Activated CD8-positive, alpha-beta memory T cell treated with anti-CD3 and anti-CD28 coated beads, Interleukin-2, amount 50 U/mL, for 1 hour (primary cell): ENCODE data around the gene HSPB1.
"Not testable (repeated sequence)": the region's sequence is repeated elsewhere in the genome, so short reads cannot be mapped to it uniquely, and the experiment has no call there.

ENCODE experiments used
- DNase-seq: peaks from one replicate; pipeline ENCODE4 v3.0.0-alpha.2; 2020; ENCODE audit errors: extremely low read depth

HSPB1 gene

DNA sequence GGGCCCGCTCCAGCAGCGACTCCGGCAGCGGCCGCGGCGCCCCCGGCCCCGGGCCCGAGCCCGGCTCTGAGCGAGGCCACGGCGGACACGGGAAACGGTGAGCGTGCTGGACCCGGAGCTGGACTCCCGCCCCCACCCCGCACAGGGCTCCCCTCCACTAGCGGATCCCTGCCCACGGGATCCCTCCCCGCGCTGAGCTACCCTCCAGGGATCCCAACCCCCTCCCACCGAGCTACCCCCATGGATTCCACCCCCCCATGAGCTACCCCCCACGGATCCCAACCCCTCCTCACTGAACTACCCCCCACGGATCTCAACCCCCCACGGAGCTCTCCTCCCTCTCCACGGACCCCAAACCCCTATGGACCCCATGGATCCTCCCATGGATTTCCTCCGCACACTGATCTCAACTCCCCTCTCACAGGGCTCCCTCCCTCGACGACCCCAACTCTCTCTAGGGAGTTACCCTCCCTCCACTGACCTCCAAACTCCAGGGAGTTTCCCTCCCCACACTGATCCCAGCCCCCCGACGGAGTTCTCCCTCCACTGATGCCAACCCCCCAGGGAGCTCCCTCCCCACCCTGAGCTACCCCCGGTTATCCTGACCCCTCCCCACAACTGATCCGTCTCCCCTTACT lies 20.6 kb upstream of the HSPB1 start:
- DNase-seq = no peak

DNA sequence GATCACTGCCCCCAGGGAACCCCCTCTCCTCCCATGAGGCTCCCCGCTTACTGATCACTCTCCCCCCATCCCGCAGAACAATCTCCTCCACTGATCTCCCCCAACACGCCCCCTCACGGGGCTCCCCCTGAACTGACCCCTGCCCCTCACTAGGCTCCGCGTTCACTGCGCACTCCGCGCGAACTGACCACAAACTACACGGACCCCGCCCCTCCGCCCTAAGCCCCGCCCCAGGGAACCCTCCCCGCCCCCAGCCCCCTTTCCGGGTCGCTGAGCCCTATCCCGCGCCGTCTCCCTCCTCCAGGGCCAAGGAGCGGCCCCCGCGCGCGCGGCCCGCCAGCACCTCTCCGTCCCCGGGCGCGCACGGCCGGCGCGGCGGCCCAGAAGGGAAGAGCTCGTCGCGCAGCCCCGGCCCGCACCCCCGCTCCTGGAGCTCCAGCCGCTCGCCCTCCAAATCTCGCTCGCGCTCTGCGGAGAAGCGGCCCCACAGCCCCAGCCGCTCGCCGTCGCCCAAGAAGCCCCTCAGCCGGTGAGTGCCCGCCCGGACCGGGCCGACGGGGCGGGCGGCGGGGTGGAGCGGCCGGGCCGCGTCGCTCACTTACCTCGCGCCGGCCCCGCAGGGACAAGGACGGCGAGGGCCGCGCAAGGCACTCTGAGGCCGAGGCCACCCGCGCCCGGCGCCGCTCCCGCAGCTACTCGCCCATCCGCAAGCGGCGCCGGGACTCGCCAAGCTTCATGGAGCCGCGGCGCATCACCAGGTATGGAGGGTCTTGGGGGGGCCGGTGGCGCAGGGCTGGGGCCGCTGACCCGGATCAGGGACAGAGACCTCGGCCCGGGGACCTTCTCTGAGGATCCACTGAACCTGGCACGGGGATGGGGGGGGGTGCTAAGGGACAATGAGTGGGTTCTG lies 19.9 kb upstream of the HSPB1 start:
- no peak for DNase-seq

DNA sequence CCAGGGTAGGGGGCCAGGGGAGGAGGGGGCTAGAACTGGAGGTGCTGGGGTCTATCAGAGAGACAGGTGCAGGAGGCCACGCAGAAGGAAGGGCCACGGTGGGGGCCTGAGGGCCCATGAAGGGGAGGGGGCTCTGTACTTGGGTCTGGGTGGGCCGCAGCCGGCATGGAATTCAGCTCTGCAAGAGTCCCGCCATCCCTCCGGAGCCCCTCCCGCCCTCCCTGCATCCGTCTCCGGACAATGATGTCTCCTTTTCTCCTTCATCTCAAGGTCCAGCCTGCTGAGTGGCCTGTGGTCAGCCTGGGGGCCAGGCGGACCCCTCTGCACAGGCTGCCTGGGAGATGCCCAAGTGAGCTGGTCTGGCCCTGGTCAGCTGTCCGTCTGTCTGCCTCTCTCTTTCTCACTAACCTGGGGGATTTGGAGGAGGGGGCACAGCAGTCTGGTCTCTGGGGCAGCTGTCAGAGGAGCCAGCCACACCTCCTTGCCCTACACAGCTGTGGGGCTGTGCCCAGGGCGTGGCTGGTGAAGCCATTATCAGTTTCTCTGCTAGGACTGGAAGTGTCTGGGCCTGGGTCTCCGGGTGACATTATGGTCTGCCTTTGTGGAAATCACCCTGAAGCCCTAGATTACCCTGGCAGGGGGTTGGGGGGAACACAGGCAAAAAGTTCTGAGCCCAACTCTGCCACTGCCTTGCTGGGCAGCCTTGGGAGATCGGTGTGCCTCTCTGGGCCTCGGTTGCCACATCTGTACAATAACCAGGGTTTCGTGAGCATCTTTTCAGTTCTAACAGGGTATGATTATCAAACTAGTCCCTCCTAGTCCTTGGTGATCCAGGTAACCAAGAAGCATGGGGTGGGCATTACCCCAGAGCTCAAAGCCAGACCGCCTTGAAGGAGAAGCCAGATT lies 19.0 kb upstream of the HSPB1 start:
- no peak for DNase-seq

DNA sequence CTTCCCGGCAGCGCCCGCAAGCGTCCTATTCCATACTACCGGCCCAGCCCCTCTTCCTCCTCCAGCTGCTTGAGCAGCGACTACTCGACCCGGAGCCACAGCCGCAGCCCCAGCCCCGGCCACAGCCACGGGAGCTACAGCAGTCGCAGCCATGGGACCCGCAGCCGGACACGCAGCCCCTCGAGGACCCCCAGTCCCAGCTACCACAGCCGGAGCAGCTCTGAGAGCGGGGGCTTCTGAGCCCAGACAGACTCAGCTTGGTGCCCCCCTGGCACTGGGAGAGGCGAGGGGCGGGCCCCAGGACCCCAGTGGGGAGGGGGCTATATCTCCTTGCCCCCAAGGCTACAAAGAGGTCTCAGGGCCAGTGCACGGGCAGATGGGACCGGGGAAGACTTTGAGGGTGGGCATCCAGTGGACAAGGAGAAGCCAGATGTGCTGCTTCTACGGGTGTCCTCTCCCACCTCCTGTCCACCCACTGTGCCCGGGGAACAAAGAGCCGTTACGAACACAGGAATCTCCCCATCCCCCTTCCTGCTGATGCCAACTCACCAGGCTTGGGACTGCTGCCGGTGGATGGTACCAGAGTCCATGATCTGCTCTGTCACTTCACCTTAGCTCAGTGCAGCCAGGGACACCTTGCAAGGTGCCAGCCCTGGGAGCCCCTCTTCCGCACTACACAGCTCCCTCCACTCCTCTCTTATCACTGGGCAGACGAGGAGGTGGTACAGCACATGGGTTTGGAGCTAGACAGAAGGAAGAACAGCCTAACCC lies 16.7 kb upstream of the HSPB1 start:
- DNase-seq = no peak

DNA sequence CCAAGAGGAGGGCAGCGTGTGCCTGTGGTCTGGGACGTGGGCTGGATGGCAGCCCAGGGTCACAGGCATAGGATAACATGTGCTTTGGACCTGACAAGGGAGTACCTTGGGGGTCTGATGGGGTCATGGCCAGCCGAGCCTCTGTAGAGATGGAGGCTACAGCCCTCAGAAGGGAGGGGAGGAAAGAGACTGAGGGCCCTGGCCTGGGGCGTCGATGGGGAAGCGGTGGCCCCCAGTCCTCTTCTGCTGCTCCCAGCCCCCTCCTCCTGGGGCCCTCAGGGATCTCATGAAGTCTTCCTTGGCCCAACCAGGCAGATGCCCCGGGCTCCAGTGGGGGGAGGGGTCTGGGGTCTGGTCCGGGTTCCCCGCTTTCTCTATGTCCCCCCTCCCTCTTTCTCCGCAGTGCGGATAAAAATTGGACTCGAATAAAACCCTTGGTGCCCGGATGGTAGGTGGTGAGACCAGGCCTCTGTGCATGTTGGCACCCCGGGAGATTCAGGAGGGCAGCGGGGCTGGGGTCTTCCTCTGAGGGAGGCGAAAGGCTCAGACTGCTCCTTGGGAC lies 15.6 kb upstream of the HSPB1 start:
- DNase-seq = no peak

DNA sequence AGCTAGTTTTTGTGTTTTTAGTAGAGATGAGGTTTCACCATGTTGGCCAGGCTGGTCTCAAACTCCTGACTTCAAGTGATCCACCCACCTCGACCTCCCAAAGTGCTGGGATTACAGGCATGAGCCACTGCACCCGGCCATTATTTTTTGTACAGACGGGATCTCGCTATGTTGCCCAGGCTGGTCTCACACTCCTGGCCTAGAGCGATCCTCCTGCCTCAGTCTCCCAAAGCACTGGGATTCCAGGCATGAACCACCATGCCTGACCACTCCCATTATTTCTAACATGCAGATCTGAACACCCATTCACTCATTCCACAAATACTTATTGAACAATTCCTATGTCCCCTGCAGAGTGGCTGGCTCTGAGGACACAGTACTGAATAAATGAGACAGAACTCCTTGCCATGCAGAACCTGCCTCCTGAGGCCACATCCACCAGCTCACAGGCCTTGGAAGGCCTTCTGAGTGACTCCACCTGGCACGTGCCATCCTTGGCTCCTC lies 11.6 kb upstream of the HSPB1 start:
- DNase-seq = not testable (repeated sequence)

DNA sequence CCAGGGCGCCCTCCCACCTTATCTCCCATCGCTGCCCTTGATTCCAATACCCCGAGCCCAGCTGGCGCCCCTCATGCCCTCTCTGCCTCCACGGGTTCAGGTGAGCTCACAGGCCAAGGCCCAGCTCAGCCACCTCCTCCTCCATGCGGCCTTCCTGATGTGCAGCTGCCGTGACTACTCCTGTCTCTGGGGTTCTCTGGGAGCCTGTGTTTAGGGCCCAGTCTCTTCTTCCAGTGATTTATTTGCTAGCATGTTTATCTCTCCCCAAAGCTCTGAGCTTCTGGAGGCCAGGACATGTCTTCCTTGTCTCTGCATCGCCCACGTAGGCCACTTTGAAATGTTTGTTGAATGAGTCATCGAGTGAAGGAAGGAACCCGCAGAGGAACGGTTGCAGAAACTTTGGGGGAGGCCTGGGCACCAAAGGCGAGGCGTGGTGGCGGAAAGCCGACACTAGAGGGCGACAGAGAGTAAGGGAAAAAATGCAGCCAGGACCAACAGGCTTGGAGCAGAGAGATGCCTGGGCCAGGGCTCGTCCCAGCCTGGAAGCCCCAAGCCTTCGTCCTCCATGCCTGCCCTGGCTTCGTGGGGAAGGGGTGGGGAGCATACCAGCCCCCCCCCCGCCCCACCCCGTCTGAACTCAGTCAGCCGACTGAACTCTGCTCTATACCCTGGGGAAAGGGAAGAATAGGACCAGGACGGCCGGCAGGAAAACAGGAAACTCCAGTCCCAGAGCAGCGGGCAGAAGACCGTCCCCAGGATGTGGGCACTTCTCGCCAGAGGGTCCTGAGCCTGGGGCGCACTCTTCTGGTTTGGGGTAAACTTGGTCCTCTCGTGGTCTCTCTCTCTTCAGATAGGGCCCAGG lies 10.9 kb upstream of the HSPB1 start:
- DNase-seq = peak; percentile 61

DNA sequence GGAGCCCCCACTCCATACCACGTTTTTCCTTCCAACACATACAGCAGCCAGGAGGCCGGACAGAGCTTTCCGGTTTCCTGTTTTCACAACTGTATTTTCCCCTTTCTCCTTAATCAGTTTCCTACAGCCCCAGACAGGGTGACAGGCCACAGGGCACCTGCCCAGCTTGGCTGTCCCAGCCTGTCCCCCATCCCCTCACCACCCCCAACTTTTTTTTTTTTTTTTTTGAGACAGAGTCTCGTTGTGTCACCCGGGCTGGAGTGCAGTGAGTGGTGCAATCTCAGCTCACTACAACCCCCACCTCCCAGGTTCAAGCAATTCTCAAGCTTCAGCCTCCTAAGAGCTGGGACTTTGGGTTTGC lies 10.3 kb upstream of the HSPB1 start:
- DNase-seq = no peak

DNA sequence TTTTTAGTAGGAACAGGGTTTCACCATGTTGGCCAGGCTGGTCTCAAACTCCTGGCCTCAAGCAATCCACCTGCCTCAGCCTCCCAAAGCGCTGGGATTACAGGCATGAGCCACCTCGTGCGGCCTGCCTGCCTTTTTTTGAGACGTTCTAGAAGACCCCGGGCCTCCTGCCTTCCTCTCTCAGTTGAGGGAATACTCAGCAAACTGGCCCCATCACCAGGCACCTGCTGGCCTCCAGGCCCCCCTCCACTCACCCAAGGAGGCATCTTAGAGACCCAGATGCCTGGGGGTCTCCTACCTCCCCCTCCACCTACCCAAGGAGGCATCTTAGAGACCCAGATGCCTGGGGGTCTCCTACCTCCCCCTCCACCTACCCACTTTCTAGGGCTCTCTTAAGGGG lies 9.6 kb upstream of the HSPB1 start:
- not testable (repeated sequence) for DNase-seq

DNA sequence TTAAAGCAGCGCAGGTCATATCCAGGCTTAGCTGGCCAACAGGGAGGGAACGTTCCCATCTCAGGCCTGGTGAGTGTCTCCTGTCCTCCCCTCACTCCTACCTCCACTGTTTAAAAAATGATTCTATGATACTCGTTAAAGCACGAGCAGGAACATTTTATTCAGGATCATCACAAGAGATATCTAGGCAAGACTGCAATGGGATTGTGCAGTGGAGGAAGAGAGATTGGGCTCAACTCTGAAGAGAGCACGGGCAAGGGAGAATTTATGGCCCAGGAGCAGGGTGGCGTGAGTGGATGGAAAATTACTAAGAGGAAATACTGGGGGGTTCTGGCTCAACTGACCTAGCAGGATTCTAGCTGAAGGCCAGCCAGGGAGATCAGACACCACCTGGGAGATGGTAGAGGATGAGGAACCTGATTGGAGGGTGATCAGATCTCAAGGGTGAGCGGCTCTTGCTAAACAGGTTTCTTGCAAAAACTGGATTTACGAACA lies 9.0 kb upstream of the HSPB1 start:
- no peak for DNase-seq

DNA sequence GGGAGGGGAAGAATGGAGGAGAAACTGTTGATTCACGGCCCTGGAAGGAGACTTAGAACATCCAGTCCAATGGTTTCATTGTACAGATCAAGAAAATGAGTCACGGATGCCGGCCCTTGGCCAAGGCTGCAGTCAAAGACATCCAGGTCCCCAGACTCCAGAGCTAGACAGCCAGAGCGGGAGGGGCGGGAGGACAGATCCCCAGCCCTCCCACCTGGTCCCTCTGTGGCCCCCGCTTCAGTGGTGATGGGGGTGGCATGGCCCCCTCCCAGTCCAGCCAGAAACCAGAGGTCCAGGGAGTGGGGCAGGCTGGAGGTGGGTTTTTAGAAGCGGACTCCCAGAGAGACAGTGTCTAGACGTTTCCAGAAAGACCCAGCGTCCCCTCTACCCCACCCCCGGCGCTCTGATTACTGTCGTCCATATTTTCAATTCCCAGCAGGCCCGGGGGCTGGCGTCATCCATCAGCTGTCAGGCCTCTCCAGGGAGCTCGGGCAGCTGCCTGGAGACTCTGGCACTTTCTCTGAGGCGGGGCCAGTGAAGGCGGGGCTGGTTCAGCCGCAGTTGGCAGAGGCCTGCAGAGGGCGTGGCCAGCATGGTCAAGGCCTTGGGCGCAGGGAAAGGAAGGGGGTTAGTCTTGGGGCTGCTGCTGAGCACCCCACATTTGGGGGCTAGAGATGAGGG lies 8.0 kb upstream of the HSPB1 start:
- DNase-seq = no peak

DNA sequence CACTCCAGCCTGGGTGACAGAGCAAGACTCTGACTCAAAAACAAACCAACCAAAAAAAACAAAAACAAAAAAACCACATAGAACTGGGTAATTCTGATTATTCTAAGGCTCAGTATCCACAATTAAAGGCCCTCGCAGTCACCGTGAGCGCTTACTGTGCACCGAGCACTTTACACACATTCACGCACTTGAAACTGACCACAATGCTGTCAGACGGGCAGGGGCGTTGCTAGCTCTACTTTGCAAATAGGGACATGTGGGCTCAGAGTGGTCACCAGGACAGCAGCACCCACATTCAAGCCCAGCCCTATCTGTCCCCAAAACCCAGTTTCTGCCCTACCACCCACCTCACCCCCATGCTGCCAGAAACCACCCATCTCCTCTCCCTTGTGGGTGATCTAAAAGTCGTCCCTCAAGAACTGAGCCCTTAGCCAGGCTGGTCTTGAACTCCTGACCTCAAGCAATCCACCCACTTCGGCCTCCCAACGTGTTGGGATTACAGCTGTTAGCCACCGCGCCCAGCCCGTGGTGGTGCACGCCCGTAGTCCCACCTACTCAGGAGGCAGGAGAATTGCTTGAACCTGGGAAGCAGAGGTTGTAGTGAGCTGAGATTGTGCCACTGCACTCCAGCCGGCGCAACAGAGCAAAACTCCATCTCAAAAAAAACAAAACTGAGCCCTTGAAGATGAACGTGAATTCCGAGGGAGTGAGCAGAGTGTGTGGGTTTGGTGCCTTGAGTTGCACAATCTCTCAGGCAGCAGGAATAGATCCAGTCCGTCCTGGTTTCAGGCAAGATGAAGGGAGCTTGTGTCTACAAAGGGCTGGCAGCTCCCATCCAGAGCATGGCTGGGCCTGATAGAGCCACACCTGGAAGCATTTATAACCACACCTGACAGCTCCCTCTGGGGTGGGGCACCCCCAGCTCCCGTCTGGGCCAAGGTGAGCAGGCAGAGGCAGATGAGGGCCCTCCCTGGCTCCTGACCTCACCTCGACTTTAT lies 5.4 kb upstream of the HSPB1 start:
- DNase-seq = no peak

DNA sequence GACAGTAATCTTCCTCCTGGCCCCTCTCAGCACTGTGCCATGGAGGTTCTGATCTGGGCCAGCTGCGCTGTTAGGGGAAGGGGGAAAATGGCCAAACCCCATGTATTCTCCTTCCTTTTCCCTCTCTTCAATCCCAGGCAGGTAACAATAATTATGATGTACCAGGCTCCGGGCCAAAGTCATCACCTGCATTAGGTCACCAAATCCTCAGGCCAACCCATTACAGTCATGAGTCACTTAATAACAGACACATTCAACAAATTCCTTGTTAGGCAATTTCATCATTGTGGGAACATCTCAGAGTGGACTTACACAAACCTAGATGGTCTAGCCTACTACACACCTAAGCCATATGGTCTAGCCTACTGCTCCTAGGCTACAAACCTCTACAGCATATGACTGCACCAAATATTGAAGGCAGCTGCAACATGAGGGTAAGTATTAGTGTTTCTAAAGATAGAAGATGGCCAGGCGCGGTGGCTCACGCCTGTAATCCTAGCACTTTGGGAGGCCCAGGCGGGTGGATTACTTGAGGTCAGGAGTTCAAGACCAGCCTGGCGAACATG lies 2.2 kb upstream of the HSPB1 start:
- no peak for DNase-seq

DNA sequence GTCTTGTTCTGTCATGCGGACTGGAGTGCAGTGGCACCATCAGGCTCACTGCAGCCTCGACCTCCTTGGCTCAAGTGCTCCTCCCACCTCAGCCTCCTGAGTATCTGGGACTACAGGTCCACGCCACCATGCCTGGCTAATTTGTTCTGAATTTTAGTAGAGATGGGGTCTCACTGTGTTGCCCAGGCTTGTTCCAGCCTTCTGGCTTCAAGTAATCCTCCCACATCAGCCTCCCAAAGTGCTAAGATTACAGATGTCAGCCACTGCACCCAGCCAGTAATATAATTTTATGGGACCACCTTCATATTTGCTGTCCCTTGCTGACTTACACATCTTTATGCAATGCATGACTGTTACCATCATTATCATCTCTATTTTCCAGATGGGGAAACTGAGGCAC lies 1.5 kb upstream of the HSPB1 start:
- DNase-seq = no peak

DNA sequence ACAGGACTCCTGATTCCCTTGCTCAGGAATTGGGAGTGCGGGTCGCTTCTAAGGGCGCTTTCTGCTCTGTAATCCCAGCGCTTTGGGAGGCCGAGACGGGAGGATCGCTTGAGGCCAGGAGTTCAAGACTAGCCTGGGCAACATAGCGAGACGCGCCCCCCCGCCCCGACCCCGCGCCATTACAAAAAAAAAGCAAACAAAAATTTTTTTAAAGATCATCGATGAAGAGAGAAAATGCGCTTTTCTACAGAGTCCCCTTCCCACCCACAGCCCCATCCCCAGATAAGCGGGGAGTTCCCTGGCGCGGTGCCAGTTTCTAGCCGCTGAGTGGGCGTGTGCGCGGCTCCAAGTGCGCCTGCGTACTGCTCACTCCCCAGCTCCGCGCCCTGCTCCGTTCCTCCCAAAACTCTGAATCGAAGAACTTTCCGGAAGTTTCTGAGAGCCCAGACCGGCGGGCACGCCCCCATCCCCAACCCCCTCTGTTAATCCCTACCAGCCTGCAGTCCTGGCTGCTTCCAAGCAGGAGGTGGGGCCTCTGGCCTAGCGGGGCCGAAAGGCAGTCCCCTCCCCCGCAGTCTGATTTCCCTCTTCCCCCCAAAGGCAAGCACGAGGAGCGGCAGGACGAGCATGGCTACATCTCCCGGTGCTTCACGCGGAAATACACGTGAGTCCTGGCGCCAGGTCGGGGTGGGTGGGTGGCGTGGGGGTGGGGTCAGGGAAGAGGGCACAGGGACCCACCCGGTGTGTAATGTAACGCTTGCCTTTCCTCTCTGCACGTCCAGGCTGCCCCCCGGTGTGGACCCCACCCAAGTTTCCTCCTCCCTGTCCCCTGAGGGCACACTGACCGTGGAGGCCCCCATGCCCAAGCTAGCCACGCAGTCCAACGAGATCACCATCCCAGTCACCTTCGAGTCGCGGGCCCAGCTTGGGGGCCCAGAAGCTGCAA lies 1.0 kb downstream of the HSPB1 start:
- peak; percentile 54 for DNase-seq

DNA sequence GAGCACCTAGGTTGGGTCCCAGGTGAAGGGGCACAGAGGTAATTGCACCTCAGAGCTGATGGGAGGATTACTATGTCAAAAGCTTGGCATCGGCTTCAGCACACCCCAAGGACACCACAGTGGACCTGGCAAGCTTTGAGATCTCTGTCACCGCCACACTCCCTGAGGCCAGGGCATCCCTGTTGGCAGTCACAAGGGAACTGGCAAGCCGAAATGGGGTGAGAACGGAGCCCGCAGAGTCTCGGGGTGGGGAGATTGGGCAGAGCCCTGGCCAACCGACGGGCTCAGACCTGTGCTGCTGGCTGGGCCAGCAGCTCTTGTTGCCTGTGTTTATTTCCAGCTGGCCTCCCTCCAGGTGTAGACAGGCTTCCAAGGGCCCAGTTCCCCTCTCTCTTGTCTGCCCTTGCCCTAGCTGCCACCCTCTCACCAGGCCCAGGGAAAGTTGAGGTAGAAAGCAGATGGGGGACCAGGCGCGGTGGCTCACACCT lies 2.5 kb downstream of the HSPB1 start:
- DNase-seq = no peak
